HG02973 (cell line): ENCODE measurements around the gene AJUBA.
A peak's percentile ranks its signal among the peaks of the same experiment; 100 is the strongest.
"Not testable (repeated sequence)": the region's sequence is repeated elsewhere in the genome, so short reads cannot be mapped to it uniquely, and the experiment has no call there.

Experiments used
- ATAC-seq: cut with Tn5 transposase; IDR thresholded peaks from one replicate; pipeline ENCODE4 v1.9.1; 2021; ENCODE audit warnings: moderate library complexity; ENCODE audit not compliant: unreplicated experiment

Gene AJUBA

GRCh38 chr14:22955702-22956569 is 26.4 kb downstream of the AJUBA start:
- ATAC-seq: no peak

DNA sequence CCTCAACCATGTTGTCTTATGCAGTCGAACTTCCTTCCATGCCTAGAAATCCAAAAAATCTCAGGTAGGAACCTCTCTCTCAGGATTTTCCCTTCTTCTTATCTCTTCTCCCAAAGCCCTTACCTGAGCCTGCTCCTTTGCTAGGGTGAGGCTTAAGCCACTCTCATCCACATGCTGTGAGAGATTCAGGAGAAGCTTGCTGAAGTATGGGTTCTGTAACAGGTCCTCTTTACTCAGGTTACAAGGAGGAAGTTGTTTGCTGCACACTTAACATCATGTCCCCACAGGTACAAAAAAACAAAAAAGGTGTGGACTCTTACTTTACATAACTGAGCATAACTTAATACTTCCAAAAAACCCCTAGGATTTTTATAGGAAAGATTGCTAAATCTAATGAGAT is 29.9 kb downstream of the AJUBA start:
- no peak for ATAC-seq

DNA sequence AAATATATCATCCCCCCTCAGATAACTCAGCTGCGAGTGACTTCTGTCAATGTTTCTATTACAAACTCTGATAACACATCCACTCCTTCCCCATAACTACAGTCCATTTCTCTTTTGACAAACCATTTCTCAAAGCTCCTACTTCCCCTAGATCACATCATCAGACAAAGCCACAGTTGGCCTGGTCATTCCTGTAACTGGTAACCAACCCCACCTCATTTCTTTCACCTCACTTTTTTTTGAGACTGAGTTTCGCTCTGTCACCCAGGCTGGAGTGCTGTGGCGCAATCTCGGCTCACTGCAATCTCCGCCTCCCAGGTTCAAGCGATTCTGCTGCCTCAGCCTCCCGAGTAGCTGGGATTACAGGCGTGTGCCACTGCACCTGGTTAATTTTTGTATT is 30.6 kb downstream of the AJUBA start:
- not testable (repeated sequence) for ATAC-seq

DNA sequence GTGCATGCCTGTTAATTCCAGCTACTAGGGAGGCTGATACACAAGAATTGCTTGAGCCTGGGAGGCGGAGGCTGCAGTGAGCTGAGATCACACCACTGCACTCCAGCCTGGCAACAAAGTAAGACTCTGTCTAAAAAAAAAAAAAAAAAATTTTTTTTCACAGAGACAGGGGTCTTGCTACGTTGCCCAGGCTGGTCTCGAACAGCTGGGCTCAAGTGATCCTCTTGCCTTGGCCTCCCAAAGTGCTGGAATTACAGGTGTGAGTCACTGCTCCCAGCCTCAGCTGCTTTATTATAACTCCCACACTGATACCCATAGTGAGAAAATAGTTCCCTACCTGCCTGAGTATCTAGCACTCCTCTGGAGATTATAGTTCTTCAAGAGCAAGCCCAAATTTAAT is 36.7 kb downstream of the AJUBA start:
- ATAC-seq: no peak

DNA sequence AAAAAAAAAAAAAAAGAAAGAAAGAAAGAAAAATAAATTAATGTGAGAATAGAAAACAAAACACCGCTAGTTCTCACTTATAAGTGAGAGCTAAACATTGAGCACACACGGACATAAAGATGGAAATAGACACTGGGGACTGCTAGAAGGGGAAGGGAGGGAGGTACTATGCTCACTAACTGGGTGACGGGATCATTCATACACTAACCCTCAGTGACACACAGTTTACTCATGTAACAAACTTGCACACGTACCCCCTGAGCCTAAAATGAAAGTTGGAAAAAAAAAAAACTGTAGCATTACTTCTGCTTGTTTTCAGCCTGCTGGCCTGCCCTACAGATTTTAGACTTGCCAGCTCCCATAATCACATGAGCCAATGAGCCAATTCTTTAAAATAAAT is 42.7 kb downstream of the AJUBA start:
- ATAC-seq: no peak

DNA sequence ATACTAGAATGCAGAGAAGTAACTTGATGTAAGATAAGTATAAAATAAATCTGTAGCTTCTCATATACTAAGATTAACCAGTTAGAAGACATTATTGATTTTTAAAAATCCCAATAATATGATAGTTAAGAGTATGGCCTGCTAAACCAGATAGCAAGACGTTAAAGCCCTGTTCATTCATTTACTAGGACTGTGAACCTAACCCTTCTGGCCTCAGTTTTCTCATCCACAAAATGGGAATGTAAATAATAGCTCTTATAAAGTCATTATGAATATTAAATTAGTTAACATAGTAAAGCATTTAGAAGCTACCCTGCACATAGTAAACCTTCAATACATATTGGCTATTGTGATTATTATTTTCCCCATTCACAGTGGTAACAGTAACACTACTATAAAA is 47.2 kb downstream of the AJUBA start:
- no peak for ATAC-seq

DNA sequence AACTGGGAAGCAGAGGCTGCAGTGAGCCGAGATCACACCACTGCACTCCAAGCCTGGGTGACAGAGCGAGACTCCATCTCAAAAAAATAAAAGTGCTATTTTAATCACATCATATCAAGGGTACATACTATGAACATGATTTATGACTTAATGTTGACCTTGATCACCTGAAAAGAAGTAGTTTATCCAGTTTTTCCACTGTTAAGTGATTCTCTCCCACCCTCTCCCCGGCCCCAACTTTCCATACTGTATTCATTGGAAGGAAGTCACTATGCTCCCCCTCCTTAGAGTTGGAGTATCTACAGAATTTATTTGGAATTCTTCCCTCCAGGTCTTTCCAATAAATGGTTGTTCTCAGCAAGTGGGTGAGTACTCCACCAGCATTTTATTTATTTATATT is 50.2 kb downstream of the AJUBA start:
- ATAC-seq: no peak

DNA sequence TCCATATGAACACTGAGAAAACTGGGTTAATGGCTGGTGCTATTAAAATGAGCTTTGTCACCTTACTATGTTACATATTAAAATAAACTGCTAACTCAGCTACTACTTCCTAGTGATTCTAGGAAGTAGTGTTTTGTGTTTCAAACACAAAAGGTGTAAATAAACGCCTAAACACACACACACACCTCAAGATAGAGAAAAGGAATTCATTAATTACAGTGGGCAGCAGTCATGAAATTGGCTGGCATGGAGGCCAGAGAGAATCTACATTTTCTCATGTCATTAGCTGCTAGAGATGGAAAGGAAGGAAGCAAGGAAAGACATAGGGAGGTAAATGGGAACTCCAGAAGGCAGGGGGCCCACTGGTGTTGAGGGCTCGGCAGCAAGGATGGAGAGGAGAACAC is 52.4 kb downstream of the AJUBA start:
- no peak for ATAC-seq

DNA sequence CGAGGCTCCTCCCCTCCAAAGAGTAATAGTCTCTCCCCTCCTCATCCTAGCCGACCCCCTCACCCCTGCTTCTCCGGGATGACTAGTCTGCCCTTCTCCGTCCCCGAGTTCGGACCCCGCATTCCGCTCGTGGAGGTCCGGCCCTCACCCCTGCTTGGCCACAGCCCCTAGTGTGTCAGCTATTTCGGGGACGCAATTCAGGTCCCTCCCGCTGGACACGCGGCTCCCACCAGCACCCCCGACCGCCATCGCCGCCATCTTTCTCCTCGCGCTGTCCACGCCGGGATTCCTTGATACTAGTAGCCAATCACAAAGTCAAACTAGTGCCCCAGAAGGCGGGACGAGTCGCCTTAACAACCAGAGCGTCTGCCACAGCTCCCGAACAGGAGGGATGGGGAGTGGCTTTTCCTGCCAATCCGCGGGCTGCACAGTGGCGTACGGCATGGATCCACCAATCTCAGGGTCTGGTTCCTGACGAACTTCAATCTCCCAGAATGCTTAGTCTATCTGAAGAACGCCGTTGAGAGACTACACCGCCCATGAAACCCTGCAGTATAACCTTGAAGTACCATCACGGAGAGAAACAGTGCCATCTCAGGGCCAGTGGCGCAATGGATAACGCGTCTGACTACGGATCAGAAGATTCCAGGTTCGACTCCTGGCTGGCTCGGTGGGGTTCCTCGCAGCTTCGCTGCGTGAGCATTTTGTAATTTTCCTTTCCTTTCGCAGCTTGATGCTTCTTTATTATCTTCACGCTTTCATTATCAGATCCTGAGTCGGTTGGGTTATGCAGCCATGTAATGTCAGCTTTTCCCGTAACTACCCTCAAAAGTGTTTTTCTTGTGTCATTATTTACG is 53.0 kb downstream of the AJUBA start, which contains the start of gene PRMT5:
Gene PRMT5 (minus strand): TSS at position 273 of the 857 bp plus-strand sequence. CDS start 15 bp downstream, at position 258.
- peak; percentile 83 for ATAC-seq

DNA sequence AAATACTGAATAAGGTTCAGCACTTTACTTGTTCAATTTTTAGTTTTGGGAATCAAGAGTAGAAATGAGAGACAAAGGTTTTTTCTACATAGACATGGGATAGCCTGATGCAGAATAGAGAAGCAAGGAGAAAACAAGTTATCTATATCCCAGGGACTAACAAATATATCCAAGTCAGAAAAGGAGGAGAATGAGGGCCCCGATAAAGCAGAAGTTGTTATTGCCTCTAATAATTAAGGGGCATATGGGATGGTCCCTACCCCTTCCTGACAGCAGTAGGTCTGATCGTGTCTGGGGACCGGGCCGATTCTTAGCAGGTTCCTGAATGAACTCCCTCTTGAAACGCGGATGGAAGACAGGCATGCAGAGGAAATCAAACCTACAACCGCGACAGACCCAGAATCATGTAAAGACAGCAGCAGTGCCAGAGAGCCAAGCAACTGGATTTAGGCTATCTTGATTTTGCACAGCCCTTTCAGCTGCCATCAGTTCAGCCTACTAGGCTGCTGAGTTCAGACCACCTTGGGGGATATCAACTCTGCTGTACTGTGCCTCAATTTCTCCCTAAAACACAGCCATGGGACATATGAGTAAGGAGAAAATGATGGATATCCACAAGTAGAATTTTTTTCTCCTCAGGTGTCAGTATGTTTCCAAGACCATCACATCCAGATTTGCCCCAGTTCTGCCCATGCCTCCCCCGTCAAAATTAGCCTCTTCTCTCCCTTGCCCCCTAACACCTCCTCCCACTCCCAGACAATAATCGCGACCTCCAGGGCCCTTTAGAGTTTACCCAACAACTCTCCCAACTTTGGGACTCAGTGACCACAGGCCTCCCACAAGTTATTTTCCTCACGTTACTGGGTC is 53.9 kb downstream of the AJUBA start:
- no peak for ATAC-seq

DNA sequence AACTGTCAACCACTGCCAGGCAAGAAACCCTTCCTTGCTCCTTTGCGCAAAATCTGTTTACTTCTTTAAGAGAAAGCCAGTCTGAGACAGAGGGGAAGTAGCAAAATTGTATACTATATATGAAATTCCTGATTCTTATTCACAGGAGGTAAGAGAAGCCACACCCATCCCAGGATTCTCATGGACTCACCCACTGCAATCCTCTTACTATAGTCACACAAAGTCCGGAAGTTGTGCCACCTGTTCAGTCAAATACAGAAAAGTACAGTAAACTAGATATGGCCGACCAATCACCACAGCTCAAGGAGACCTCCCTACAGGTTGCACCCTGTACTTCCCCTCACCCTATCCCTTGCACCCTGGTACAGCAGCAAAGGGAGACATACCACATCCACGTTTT is 56.0 kb downstream of the AJUBA start:
- no peak for ATAC-seq

GRCh38 chr14:22925513-22925912 is 56.8 kb downstream of the AJUBA start:
- ATAC-seq: no peak

GRCh38 chr14:22923746-22924145 is 58.6 kb downstream of the AJUBA start:
- ATAC-seq: no peak

DNA sequence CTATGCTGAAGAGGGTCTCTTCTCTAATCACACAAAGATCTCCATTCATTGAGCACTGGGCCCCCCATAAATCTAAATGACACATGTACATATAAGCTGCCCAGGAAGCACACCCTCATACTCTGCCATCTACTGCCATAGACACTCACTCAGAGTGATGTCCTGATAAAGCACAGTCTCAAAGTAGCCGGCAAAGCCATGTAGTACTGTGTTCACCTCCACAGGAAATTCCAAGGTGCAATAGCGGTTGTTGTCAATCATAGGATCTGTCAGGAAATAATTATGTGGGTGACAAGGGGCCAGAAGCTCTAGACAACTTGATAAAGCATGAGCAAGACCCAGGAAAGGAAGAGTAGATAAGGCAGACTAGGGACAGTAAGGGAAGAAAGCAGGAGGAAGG is 60.1 kb downstream of the AJUBA start:
- ATAC-seq: no peak
